Measurements from ENCODE around the gene KRT76. TPM values are rescaled to one million over a fixed set of nuclear protein-coding genes. Genes with fewer than 3 reads are reported as not detected.
"Not testable (repeated sequence)": the region's sequence is repeated elsewhere in the genome, so short reads cannot be mapped to it uniquely, and the experiment has no call there.

Gene KRT76
- total and polyA plus RNA-seq, 5 experiments from 2014 or later: not detected

GRCh38 chr12:52767020-52767379 lies 10.1 kb downstream of the KRT76 start:
- H3K27ac Mint-ChIP-seq: no peak overlapping the region
- ATAC-seq (no peak), DNase-seq (no peak)
- peaks cover 0 to 13% (median 5%) of the 10 kb centered on the region in 9 donors for H3K9me3 Mint-ChIP-seq
- POLR2A ChIA-PET: no interaction called here
- H3K36me3 Mint-ChIP-seq: peaks cover 0 to 5% (median 0%) of the 10 kb centered on the region in 3 donors
- H3K4me1 Mint-ChIP-seq: no peaks in the 10 kb centered on the region
- H3K4me3 Mint-ChIP-seq: no peak overlapping the region
- H3K27me3 Mint-ChIP-seq: peaks cover 0 to 2% (median 0%) of the 10 kb centered on the region in 5 donors

GRCh38 chr12:52766351-52767019 lies 10.7 kb downstream of the KRT76 start:
- Mint-ChIP-seq H3K4me3 (no peak overlapping the region), H3K36me3 (peaks cover 0 to 5% (median 2%) of the 10 kb centered on the region in 3 donors), H3K9me3 (peaks cover 0 to 18% (median 6%) of the 10 kb centered on the region in 9 donors), H3K27me3 (peaks cover 0 to 2% (median 0%) of the 10 kb centered on the region in 5 donors), H3K27ac (peak overlapping the region in 1 of 10 donors; percentile 68), H3K4me1 (no peaks in the 10 kb centered on the region)
- DNase-seq (no peak), ATAC-seq (no peak)
- POLR2A ChIA-PET: no interaction called here

- Mint-ChIP-seq H3K4me3 (no peak overlapping the region), H3K27ac (peak overlapping the region in 1 of 10 donors; percentile 25), H3K4me1 (no peaks in the 10 kb centered on the region), H3K36me3 (peaks cover 0 to 5% (median 4%) of the 10 kb centered on the region in 3 donors), H3K27me3 (peaks cover 0 to under 1% (median 0%) of the 10 kb centered on the region in 5 donors), H3K9me3 (peaks cover 0 to 26% (median 10%) of the 10 kb centered on the region in 9 donors)
- POLR2A ChIA-PET: no interaction called here
- ATAC-seq (no peak), DNase-seq (no peak)
Measured at GRCh38 chr12:52765702-52766101, 11.4 kb downstream of the KRT76 start.

- H3K4me1 Mint-ChIP-seq: peaks cover 0 to 5% (median 0%) of the 10 kb centered on the region in 4 donors
- POLR2A ChIA-PET: no interaction called here
- H3K36me3 Mint-ChIP-seq: peaks cover 0 to 7% (median 5%) of the 10 kb centered on the region in 3 donors
- H3K9me3 Mint-ChIP-seq: peaks cover 0 to 40% (median 15%) of the 10 kb centered on the region in 9 donors
- no peak overlapping the region for H3K27ac Mint-ChIP-seq
- DNase-seq (no peak), ATAC-seq (no peak)
- H3K4me3 Mint-ChIP-seq: peak overlapping the region in 1 of 10 donors; percentile 15
- H3K27me3 Mint-ChIP-seq: no peaks in the 10 kb centered on the region
Measured at GRCh38 chr12:52763991-52764390, 13.2 kb downstream of the KRT76 start.

GRCh38 chr12:52763036-52763659 lies 14.0 kb downstream of the KRT76 start:
- POLR2A ChIA-PET: no interaction called here
- Mint-ChIP-seq H3K9me3 (peaks cover 0 to 40% (median 15%) of the 10 kb centered on the region in 9 donors), H3K27me3 (no peaks in the 10 kb centered on the region), H3K36me3 (peaks cover 0 to 7% (median 5%) of the 10 kb centered on the region in 3 donors), H3K4me1 (peaks cover 0 to 7% (median 0%) of the 10 kb centered on the region in 4 donors), H3K27ac (no peak overlapping the region), H3K4me3 (no peak overlapping the region)
- DNase-seq (no peak), ATAC-seq (no peak)

GRCh38 chr12:52761802-52762201 lies 15.3 kb downstream of the KRT76 start:
- no peak for DNase-seq
- ATAC-seq: no peak
- Mint-ChIP-seq H3K4me3 (no peak overlapping the region), H3K36me3 (peaks cover 0 to 7% (median 5%) of the 10 kb centered on the region in 3 donors), H3K4me1 (peaks cover 0 to 7% (median 0%) of the 10 kb centered on the region in 4 donors), H3K27ac (no peak overlapping the region), H3K27me3 (no peaks in the 10 kb centered on the region), H3K9me3 (peaks cover 0 to 40% (median 15%) of the 10 kb centered on the region in 9 donors)
- POLR2A ChIA-PET: no interaction called here

GRCh38 chr12:52761218-52761617 lies 15.9 kb downstream of the KRT76 start:
- peak in 1 of 10 donors; percentile 2 for DNase-seq
- H3K9me3 Mint-ChIP-seq: peaks cover 0 to 40% (median 15%) of the 10 kb centered on the region in 9 donors
- H3K4me3 Mint-ChIP-seq, POLR2A ChIA-PET, H3K36me3 Mint-ChIP-seq, ATAC-seq, H3K27me3 Mint-ChIP-seq, H3K27ac Mint-ChIP-seq, H3K4me1 Mint-ChIP-seq: not testable (repeated sequence)

- Mint-ChIP-seq H3K4me1 (peaks cover 0 to 7% (median 0%) of the 10 kb centered on the region in 4 donors), H3K4me3 (no peak overlapping the region), H3K27ac (no peak overlapping the region), H3K36me3 (peaks cover 0 to 7% (median 5%) of the 10 kb centered on the region in 3 donors), H3K9me3 (peaks cover 0 to 40% (median 15%) of the 10 kb centered on the region in 9 donors), H3K27me3 (peaks cover 0 to 2% (median 0%) of the 10 kb centered on the region in 5 donors)
- POLR2A ChIA-PET: no interaction called here
- ATAC-seq (no peak), DNase-seq (no peak)
Measured at GRCh38 chr12:52760623-52761022, 16.5 kb downstream of the KRT76 start.

GRCh38 chr12:52759695-52760094 lies 17.4 kb downstream of the KRT76 start:
- Mint-ChIP-seq H3K36me3 (peaks cover 0 to 7% (median 5%) of the 10 kb centered on the region in 3 donors), H3K27me3 (peaks cover 0 to 2% (median 0%) of the 10 kb centered on the region in 5 donors), H3K4me1 (peaks cover 0 to 7% (median 0%) of the 10 kb centered on the region in 4 donors), H3K9me3 (peaks cover 0 to 40% (median 15%) of the 10 kb centered on the region in 9 donors), H3K4me3 (no peak overlapping the region), H3K27ac (peak overlapping the region in 1 of 10 donors; percentile 1)
- no peak for ATAC-seq
- no peak for DNase-seq
- POLR2A ChIA-PET: no interaction called here

GRCh38 chr12:52759218-52759617 lies 17.9 kb downstream of the KRT76 start:
- peaks cover 0 to 7% (median 0%) of the 10 kb centered on the region in 4 donors for H3K4me1 Mint-ChIP-seq
- DNase-seq (no peak), ATAC-seq (no peak)
- H3K36me3 Mint-ChIP-seq: peaks cover 0 to 7% (median 5%) of the 10 kb centered on the region in 3 donors
- H3K9me3 Mint-ChIP-seq: peaks cover 0 to 40% (median 15%) of the 10 kb centered on the region in 9 donors
- POLR2A ChIA-PET: no interaction called here
- H3K27me3 Mint-ChIP-seq: peaks cover 0 to 2% (median 0%) of the 10 kb centered on the region in 5 donors
- no peak overlapping the region for H3K27ac Mint-ChIP-seq
- H3K4me3 Mint-ChIP-seq: no peak overlapping the region

- H3K9me3 Mint-ChIP-seq: peaks cover 0 to 36% (median 15%) of the 10 kb centered on the region in 9 donors
- POLR2A ChIA-PET: interaction anchor here (0.9 kb wide), 1 partner anchor 11 kb away, joined by 3 read pairs; no protein-coding TSS in a partner anchor
- peaks cover 0 to 7% (median 5%) of the 10 kb centered on the region in 3 donors for H3K36me3 Mint-ChIP-seq
- H3K4me3 Mint-ChIP-seq: no peak overlapping the region
- H3K27me3 Mint-ChIP-seq: peaks cover 0 to 6% (median 0%) of the 10 kb centered on the region in 5 donors
- no peak overlapping the region for H3K27ac Mint-ChIP-seq
- ATAC-seq: no peak
- no peak for DNase-seq
- H3K4me1 Mint-ChIP-seq: peaks cover 0 to 7% (median 0%) of the 10 kb centered on the region in 4 donors
Measured at GRCh38 chr12:52757449-52758176, 19.5 kb downstream of the KRT76 start.

- peaks cover 0 to 7% (median 0%) of the 10 kb centered on the region in 4 donors for H3K4me1 Mint-ChIP-seq
- POLR2A ChIA-PET: no interaction called here
- H3K36me3 Mint-ChIP-seq: peaks cover 0 to 5% (median 0%) of the 10 kb centered on the region in 3 donors
- no peak overlapping the region for H3K4me3 Mint-ChIP-seq
- peaks cover 0 to 9% (median 0%) of the 10 kb centered on the region in 5 donors for H3K27me3 Mint-ChIP-seq
- ATAC-seq (no peak), DNase-seq (no peak)
- peaks cover 0 to 24% (median 15%) of the 10 kb centered on the region in 9 donors for H3K9me3 Mint-ChIP-seq
- H3K27ac Mint-ChIP-seq: no peak overlapping the region
Measured at GRCh38 chr12:52756281-52756960, 20.7 kb downstream of the KRT76 start.
